GM13976 (cell line): ENCODE results near the gene DUOXA2.

Experiments
- DNase-seq: peaks from one replicate; pipeline ENCODE4 v3.0.0; 2012; ENCODE audit warnings: low spot score
- CTCF ChIP-seq: IDR thresholded peaks from 2 replicates; pipeline ENCODE4 v1.5.1; 2012; ENCODE audit warnings: borderline replicate concordance, mild to moderate bottlenecking; ENCODE audit not compliant: insufficient read depth; ENCODE audit errors: extremely low read depth, missing control alignments, control extremely low read depth
- in situ Hi-C: fragments of 300-500 bp; cut with MboI; formaldehyde crosslinking; loops from one replicate; pipeline ENCODE4 v1.12.0; 2022; ENCODE audit warnings: low sequenced_read_pairs, mixed read lengths, inconsistent platforms; ENCODE audit not compliant: unreplicated experiment

Gene DUOXA2

DNA sequence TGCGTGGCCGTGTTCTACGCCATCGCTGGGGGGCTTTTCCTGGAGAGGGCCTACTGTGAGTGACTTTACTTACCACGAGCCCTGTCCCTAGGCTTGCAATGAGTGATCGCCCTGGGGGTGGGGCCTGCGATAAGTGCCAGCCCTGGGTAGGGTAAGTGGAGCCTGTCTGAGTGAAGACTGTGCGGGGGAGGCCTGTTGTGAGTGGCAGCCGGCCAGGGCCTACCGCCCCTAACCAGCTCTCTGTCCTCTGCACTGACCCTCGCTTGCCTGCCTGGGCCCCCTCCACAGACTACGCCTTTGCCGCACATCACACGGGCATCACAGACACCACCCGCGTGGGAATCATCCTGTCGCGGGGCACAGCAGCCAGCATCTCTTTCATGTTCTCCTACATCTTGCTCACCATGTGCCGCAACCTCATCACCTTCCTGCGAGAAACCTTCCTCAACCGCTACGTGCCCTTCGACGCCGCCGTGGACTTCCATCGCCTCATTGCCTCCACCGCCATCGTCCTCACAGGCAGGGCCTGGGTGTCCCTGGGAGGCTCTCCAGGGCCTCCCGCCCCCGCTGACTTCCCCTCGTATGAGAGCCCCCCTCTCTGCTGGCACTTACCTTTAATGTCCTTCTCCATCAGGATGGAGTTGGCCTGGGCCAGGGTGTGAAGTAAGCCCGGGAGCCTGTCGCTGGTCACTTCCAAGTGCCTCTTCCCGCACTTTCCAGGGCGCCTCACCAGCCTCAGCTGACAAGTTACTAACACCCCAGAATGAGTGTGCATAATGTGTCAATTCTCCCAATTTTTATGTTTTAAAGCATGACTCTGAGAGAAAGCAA, 38.1 kb downstream of the DUOXA2 start:
- no peak for DNase-seq
- TF ChIP-seq CTCF = no peak
- in situ Hi-C loops = no loop called here

DNA sequence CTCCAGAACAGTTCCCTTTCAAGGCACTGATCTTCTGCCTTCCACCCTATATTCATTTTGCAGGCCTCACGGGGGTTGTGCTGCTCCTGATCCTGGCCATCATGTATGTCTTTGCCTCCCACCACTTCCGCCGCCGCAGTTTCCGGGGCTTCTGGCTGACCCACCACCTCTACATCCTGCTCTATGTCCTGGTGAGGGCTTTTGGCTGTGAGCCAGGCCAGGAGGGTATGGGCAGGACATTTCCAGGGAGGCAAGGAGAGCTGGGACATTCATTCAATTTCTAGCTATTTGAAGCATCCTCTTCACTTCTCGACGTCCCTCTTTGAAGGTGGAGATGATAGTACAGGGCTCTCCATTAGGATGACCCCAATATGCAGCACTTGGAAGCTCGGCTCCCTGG, 41.6 kb downstream of the DUOXA2 start:
- in situ Hi-C loops = no loop called here
- TF ChIP-seq CTCF = no peak
- DNase-seq = no peak

GRCh38 chr15:45156744-45157455, 42.8 kb downstream of the DUOXA2 start:
- TF ChIP-seq CTCF = no peak
- no peak for DNase-seq
- in situ Hi-C loops = no loop called here

- no peak for DNase-seq
- in situ Hi-C loops = no loop called here
- TF ChIP-seq CTCF = no peak
Measured at GRCh38 chr15:45157974-45158373, 43.8 kb downstream of the DUOXA2 start.

GRCh38 chr15:45161666-45162065, 47.5 kb downstream of the DUOXA2 start:
- in situ Hi-C loops = no loop called here
- no peak for TF ChIP-seq CTCF
- no peak for DNase-seq

- peak; percentile 94 for TF ChIP-seq CTCF
- in situ Hi-C loops = no loop called here
- peak; percentile 90 for DNase-seq
Measured at GRCh38 chr15:45162771-45163507, 48.8 kb downstream of the DUOXA2 start.
